ENCODE data around the gene PPP2R3B. TPM values are rescaled to one million over a fixed set of nuclear protein-coding genes. Genes with fewer than 3 reads are reported as not detected.

The PPP2R3B gene
- total RNA-seq, 1 donor from 2014 or later = 30.3 TPM

- Mint-ChIP-seq H3K4me3 (no peak overlapping the region), H3K27me3 (ENCODE audit: insufficient read depth, low read depth) (peaks cover 3% of the 10 kb centered on the region), H3K4me1 (peaks cover 7% of the 10 kb centered on the region), H3K36me3 (peaks cover 34% of the 10 kb centered on the region), H3K27ac (no peak overlapping the region), H3K9me3 (peaks cover 2% of the 10 kb centered on the region)
- no peak for DNase-seq (ENCODE audit: low spot score)
- Histone ChIP-seq H3K4me1 (no peaks in the 10 kb centered on the region), H3K27me3 (no peaks in the 10 kb centered on the region), H3K4me2 (no peak overlapping the region), H3K79me2 (ENCODE audit: low read depth) (peaks cover 23% of the 10 kb centered on the region), H3F3A (ENCODE audit: low read depth) (peaks cover 12% of the 10 kb centered on the region), H3K9me3 (ENCODE audit: low read depth) (no peaks in the 10 kb centered on the region), H3K9ac (no peak overlapping the region), H4K20me1 (ENCODE audit: low read depth) (peaks cover 20% of the 10 kb centered on the region), H3K4me3 (no peak overlapping the region), H2AFZ (replicated peaks) (no peak overlapping the region), H3K27ac (no peak overlapping the region), H3K36me3 (peaks cover 18% of the 10 kb centered on the region)
- TF ChIP-seq EZH2phosphoT487 (IDR thresholded peaks at IDR 0.05) (no peak), EZH2 (IDR thresholded peaks at IDR 0.05) (no peak), CTCF (IDR thresholded peaks at IDR 0.05) (no peak)
Measured at GRCh38 chrX:290476-291166, 96.1 kb downstream of the PPP2R3B start.

GRCh38 chrX:288561-288991 is 98.1 kb downstream of the PPP2R3B start:
- Histone ChIP-seq H3K4me1 (no peaks in the 10 kb centered on the region), H3K9me3 (ENCODE audit: low read depth) (no peaks in the 10 kb centered on the region), H4K20me1 (ENCODE audit: low read depth) (peaks cover 29% of the 10 kb centered on the region), H3K27me3 (no peaks in the 10 kb centered on the region), H2AFZ (replicated peaks) (no peak overlapping the region), H3K4me2 (no peak overlapping the region), H3K4me3 (no peak overlapping the region), H3F3A (ENCODE audit: low read depth) (peaks cover 32% of the 10 kb centered on the region), H3K9ac (no peak overlapping the region), H3K79me2 (ENCODE audit: low read depth) (peaks cover 44% of the 10 kb centered on the region), H3K27ac (no peak overlapping the region), H3K36me3 (peaks cover 16% of the 10 kb centered on the region)
- Mint-ChIP-seq H3K27me3 (ENCODE audit: insufficient read depth, low read depth) (peaks cover 3% of the 10 kb centered on the region), H3K27ac (no peak overlapping the region), H3K9me3 (peaks cover under 1% of the 10 kb centered on the region), H3K4me1 (peaks cover 7% of the 10 kb centered on the region), H3K36me3 (peaks cover 40% of the 10 kb centered on the region), H3K4me3 (no peak overlapping the region)
- TF ChIP-seq EZH2 (IDR thresholded peaks at IDR 0.05) = no peak
- TF ChIP-seq EZH2phosphoT487 (IDR thresholded peaks at IDR 0.05) = no peak
- no peak for DNase-seq (ENCODE audit: low spot score)

GRCh38 chrX:287670-288069 is 99.0 kb downstream of the PPP2R3B start:
- no peak overlapping the region for H3K4me3 ChIP-seq
- peaks cover 32% of the 10 kb centered on the region for H3K36me3 Mint-ChIP-seq
- no peak overlapping the region for H3K9ac ChIP-seq
- H3K9me3 ChIP-seq (ENCODE audit: low read depth) = no peaks in the 10 kb centered on the region
- peaks cover 9% of the 10 kb centered on the region for H3K36me3 ChIP-seq
- H3K4me2 ChIP-seq = no peak overlapping the region
- DNase-seq (ENCODE audit: low spot score) = no peak
- no peaks in the 10 kb centered on the region for H3K27me3 ChIP-seq
- peaks cover 29% of the 10 kb centered on the region for H4K20me1 ChIP-seq (ENCODE audit: low read depth)
- H3F3A ChIP-seq (ENCODE audit: low read depth) = peaks cover 38% of the 10 kb centered on the region
- H3K4me1 Mint-ChIP-seq = peaks cover 7% of the 10 kb centered on the region
- H3K4me3 Mint-ChIP-seq = no peak overlapping the region
- H3K27me3 Mint-ChIP-seq (ENCODE audit: insufficient read depth, low read depth) = peaks cover 6% of the 10 kb centered on the region
- no peak overlapping the region for H3K27ac Mint-ChIP-seq
- TF ChIP-seq EZH2 (IDR thresholded peaks at IDR 0.05) (no peak), CTCF (IDR thresholded peaks at IDR 0.05) (no peak), EZH2phosphoT487 (IDR thresholded peaks at IDR 0.05) (no peak)
- no peak overlapping the region for H2AFZ ChIP-seq (replicated peaks)
- no peaks in the 10 kb centered on the region for H3K9me3 Mint-ChIP-seq
- H3K4me1 ChIP-seq = no peaks in the 10 kb centered on the region
- H3K79me2 ChIP-seq (ENCODE audit: low read depth) = peaks cover 47% of the 10 kb centered on the region
- no peak overlapping the region for H3K27ac ChIP-seq

GRCh38 chrX:285076-285677 is 101.5 kb downstream of the PPP2R3B start:
- H3K27ac Mint-ChIP-seq = no peak overlapping the region
- Histone ChIP-seq H3K4me1 (no peaks in the 10 kb centered on the region), H3K9ac (no peak overlapping the region), H3K27me3 (no peaks in the 10 kb centered on the region), H3K4me3 (no peak overlapping the region), H3K4me2 (no peak overlapping the region), H2AFZ (replicated peaks) (no peak overlapping the region), H3K9me3 (ENCODE audit: low read depth) (no peaks in the 10 kb centered on the region), H3K36me3 (peaks cover 7% of the 10 kb centered on the region), H3K79me2 (ENCODE audit: low read depth) (peaks cover 59% of the 10 kb centered on the region), H3F3A (ENCODE audit: low read depth) (peaks cover 55% of the 10 kb centered on the region), H4K20me1 (ENCODE audit: low read depth) (peaks cover 29% of the 10 kb centered on the region), H3K27ac (peak overlapping the region; percentile 68)
- H3K9me3 Mint-ChIP-seq = no peaks in the 10 kb centered on the region
- peaks cover 6% of the 10 kb centered on the region for H3K27me3 Mint-ChIP-seq (ENCODE audit: insufficient read depth, low read depth)
- H3K4me1 Mint-ChIP-seq = peaks cover 13% of the 10 kb centered on the region
- TF ChIP-seq EZH2 (IDR thresholded peaks at IDR 0.05) (no peak), CTCF (IDR thresholded peaks at IDR 0.05) (no peak), EZH2phosphoT487 (IDR thresholded peaks at IDR 0.05) (no peak)
- DNase-seq (ENCODE audit: low spot score) = no peak
- peaks cover 21% of the 10 kb centered on the region for H3K36me3 Mint-ChIP-seq
- H3K4me3 Mint-ChIP-seq = peak overlapping the region; percentile 43
